Cardiac muscle cell (in vitro differentiated cells and primary cell): ENCODE results near the gene KDSR. TPM values are rescaled to one million over a fixed set of nuclear protein-coding genes. Genes with fewer than 3 reads are reported as not detected.

Experiments
- DNase-seq, 2 donors: peaks; one replicate each; pipeline versions ENCODE4 v3.0.0 to v3.0.0-alpha.2; 2010 to 2017; ENCODE audit warnings: low read depth in 1 of 2, low spot score in 1 of 2
- H3K27ac ChIP-seq: fragments of 200-600 bp; sonication (generic); 2 replicates; pipeline ENCODE4 v1.5.1; 2016
- H3K27me3 ChIP-seq: fragments of 200-600 bp; sonication (generic); 2 replicates; pipeline ENCODE4 v1.6.0; 2016; ENCODE audit warnings: control low read depth
- H3K36me3 ChIP-seq: fragments of 200-600 bp; sonication (generic); 2 replicates; pipeline ENCODE4 v1.5.1; 2016; ENCODE audit warnings: control low read depth
- H3K4me1 ChIP-seq: fragments of 200-600 bp; sonication (generic); 2 replicates; pipeline ENCODE4 v1.8.1; 2017; ENCODE audit warnings: low read depth, mild to moderate bottlenecking, mixed run types
- H3K4me3 ChIP-seq: fragments of 200-600 bp; sonication (generic); 2 replicates; pipeline ENCODE4 v1.5.1; 2016; ENCODE audit warnings: mild to moderate bottlenecking
- H3K9me3 ChIP-seq: fragments of 200-600 bp; sonication (generic); 2 replicates; pipeline ENCODE4 v1.5.1; 2017; ENCODE audit warnings: low read depth, mild to moderate bottlenecking, control low read depth
- polyA plus RNA-seq: library from polyadenylated mRNA; unstranded; fragments of >200 nt; fragmentation: Nextera tagmentation; extraction: Ambion mirVana; gene quantifications from 2 replicates; pipeline ENCODE4 v1.2.1, GENCODE V29; 2016
- total RNA-seq: library from RNA; depleted of rRNA; stranded (reverse); fragments of >200 nt; gene quantifications from 2 replicates; pipeline ENCODE4 v1.2.3, GENCODE V29; 2016
- TF ChIP-seq, protein P1 (sequence below): IDR thresholded peaks from 2 replicates; pipeline ENCODE4 v1.5.1; 2012; ENCODE audit warnings: low read depth, mild to moderate bottlenecking, low read length

KDSR gene
- total and polyA plus RNA-seq, 2 experiments from 2014 or later, result 21.3 to 28.0 TPM

DNA sequence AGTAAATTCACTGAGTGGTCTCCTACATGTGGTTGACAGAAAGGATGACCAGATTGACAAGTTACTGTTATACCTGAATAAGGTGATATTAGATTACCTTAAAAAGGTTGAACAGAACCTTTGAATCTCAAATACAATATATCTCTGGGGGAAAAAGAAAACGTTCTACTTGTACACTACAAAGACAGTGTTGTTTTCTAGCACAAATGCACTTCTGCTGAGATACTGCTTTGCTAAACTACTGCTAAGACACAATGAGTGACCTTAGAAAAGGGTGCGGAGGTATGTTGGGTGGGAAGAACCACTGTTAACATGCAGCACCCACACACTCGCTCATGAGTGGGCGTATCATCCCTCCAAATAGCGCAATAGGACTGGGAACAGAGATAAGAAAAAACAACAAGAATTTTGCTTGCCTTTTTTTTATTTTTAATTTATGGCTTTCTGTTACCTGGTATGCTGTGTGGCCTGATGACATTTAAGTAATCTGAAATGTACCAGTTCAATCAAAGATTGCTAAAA lies 53.5 kb downstream of the KDSR start:
- TF ChIP-seq, protein P1, sequence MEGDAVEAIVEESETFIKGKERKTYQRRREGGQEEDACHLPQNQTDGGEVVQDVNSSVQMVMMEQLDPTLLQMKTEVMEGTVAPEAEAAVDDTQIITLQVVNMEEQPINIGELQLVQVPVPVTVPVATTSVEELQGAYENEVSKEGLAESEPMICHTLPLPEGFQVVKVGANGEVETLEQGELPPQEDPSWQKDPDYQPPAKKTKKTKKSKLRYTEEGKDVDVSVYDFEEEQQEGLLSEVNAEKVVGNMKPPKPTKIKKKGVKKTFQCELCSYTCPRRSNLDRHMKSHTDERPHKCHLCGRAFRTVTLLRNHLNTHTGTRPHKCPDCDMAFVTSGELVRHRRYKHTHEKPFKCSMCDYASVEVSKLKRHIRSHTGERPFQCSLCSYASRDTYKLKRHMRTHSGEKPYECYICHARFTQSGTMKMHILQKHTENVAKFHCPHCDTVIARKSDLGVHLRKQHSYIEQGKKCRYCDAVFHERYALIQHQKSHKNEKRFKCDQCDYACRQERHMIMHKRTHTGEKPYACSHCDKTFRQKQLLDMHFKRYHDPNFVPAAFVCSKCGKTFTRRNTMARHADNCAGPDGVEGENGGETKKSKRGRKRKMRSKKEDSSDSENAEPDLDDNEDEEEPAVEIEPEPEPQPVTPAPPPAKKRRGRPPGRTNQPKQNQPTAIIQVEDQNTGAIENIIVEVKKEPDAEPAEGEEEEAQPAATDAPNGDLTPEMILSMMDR, result no peak
- no peaks in the 10 kb centered on the region for H3K9me3 ChIP-seq
- H3K27ac ChIP-seq, result no peak overlapping the region
- H3K27me3 ChIP-seq, result peaks cover 43% of the 10 kb centered on the region
- no peaks in the 10 kb centered on the region for H3K4me1 ChIP-seq
- H3K36me3 ChIP-seq, result no peaks in the 10 kb centered on the region
- DNase-seq, result no peak
- no peak overlapping the region for H3K4me3 ChIP-seq

DNA sequence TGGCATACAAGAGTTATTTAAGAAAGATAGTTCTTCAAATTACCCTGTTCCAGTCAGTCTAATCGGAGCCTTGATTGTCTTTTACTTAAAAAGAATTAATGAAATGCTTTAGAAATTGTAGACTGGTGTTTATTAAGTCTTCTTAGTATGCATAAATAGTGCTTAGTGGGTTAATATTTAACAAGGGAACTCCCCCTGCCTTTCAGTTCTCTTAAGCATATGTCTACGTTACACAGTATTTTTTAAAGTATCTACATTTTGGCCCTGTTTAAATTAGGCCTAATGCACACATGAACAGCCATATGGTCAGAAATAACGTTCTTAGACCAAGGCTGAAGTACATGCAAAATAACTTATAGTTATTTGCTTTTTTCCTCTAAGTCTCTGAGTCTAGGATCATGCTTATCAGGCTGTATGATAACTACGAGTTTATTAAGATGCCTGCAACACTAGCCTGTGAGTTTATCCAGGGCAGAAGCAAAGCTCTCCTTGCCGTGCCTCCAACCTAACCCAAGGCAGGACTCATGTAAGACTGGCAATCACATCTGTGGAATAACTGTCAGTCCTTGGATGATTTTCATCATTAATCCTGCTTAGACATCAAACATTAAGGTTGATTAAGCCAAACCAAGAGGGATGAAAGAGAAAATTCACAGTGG lies 54.1 kb downstream of the KDSR start:
- no peaks in the 10 kb centered on the region for H3K4me1 ChIP-seq
- H3K4me3 ChIP-seq, result no peak overlapping the region
- H3K27ac ChIP-seq, result no peak overlapping the region
- peaks cover 37% of the 10 kb centered on the region for H3K27me3 ChIP-seq
- H3K9me3 ChIP-seq, result no peaks in the 10 kb centered on the region
- TF ChIP-seq, protein P1, result no peak
- no peak for DNase-seq
- no peaks in the 10 kb centered on the region for H3K36me3 ChIP-seq

DNA sequence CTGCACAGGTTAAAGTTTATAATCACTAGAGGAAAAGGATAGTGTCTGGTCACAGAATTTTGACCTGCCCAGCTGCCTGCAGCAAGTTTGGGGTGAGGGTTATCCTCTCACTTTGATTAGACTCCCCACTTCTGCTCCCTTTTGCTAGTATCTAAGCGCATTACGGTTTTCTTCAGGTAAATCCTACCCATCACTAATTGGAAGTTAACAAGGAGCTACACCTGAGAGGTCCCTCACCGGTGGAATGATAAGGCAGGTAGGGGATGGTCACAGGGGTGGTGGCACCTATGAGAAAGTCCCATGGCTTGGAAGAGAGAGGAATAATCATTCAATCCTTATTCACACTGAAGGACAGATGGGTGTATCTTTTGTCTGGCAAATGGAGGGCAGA lies 55.0 kb downstream of the KDSR start:
- Histone ChIP-seq H3K27ac (no peak overlapping the region), H3K36me3 (no peaks in the 10 kb centered on the region), H3K27me3 (peaks cover 28% of the 10 kb centered on the region), H3K9me3 (no peaks in the 10 kb centered on the region), H3K4me1 (no peaks in the 10 kb centered on the region), H3K4me3 (no peak overlapping the region)
- no peak for DNase-seq
- TF ChIP-seq, protein P1, result no peak

DNA sequence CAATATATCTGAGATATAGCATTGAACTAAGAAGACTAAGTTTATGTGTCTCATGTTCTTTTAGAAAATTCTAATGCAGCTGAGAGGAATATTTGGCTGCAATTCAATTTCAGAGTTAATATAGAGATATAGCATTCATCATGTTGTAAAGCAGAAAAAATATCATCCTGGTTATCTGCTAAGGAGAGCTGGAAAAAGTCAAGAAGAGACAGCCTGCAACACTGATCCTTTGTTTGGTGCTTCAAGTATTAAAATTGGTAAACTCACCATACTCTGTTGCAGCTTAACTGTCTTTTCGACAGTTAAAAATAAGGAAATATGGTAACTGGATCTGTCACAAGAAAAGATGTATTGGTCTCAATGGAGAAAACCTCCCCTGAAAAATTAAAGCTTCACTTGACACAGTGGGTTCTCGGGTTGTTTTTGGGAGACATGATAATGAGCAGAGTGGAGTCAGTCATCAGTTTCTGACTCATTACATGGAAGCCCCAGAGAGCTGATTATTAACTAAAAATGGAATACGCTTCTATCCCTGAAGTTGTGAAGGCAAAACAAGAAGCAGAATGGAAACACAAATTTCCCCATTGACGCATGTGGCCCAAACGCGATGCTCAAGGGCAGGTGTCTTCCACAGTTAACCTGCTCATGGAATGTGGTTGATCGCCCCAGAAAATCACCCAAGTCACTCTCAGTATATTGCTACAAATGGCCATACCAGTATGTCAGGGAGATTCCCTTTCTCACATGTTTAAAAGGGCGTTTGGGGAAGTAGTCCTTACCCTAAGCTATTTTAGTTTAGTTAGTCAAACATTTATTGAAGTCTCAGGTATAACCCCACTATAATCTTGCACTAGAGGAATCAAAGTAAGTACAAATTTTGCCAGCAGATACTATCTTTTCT lies 55.6 kb downstream of the KDSR start:
- Histone ChIP-seq H3K36me3 (no peaks in the 10 kb centered on the region), H3K4me1 (no peaks in the 10 kb centered on the region), H3K9me3 (no peaks in the 10 kb centered on the region), H3K27ac (no peak overlapping the region), H3K27me3 (peaks cover 22% of the 10 kb centered on the region), H3K4me3 (no peak overlapping the region)
- DNase-seq, result no peak
- TF ChIP-seq, protein P1, result no peak

DNA sequence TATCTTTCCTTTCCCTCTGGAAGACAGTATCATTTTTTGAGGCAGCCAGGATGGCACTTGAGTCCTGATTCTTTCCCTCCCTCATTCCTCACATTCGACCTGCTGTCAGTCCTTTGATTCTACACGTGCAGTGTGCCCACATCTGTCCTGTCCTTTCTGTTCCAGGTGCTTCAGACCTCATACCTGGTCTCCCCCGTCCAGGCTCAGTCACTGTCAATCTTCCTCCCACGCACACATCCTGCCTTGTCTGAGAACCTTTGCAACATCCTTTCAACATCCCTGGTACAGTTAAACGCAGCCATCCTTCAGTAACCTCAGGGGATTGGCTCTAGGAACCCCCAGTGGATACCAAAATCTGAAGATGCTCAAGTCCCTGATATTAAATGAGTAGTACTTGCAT lies 57.6 kb downstream of the KDSR start:
- TF ChIP-seq, protein P1, result no peak
- Histone ChIP-seq H3K36me3 (no peaks in the 10 kb centered on the region), H3K4me3 (no peak overlapping the region), H3K9me3 (no peaks in the 10 kb centered on the region), H3K27me3 (peaks cover 3% of the 10 kb centered on the region), H3K27ac (no peak overlapping the region), H3K4me1 (no peaks in the 10 kb centered on the region)
- DNase-seq, result no peak
